MM.1S (cell line): ENCODE results near the gene COL21A1.

Experiments
- DNase-seq: peaks from one replicate; pipeline ENCODE4 v3.0.0-alpha.2; 2015
- H2AFZ ChIP-seq: fragments of 300-600 bp; sonication (generic); 2 replicates; pipeline ENCODE4 v1.6.0; 2016; ENCODE audit warnings: antibody characterized with exemption, low read length
- H3F3A ChIP-seq: fragments of 300-600 bp; sonication (generic); 2 replicates; pipeline ENCODE4 v1.6.1; 2016; ENCODE audit warnings: mild to moderate bottlenecking, antibody characterized with exemption, low read length, moderate library complexity, mixed read lengths; ENCODE audit not compliant: insufficient read depth
- H3K27ac ChIP-seq: fragments of 300-600 bp; sonication (generic); 2 replicates; pipeline ENCODE4 v1.5.1; 2016; ENCODE audit warnings: mild to moderate bottlenecking, low read length
- H3K27me3 ChIP-seq: fragments of 300-600 bp; sonication (generic); replicated peaks from 2 replicates; pipeline ENCODE4 v1.6.0; 2016; ENCODE audit warnings: low read length; ENCODE audit not compliant: insufficient read depth
- H3K36me3 ChIP-seq: fragments of 300-600 bp; sonication (generic); replicated peaks from 2 replicates; pipeline ENCODE4 v1.6.1; 2016; ENCODE audit warnings: mild to moderate bottlenecking, low read length, mixed read lengths; ENCODE audit not compliant: insufficient read depth
- H3K4me1 ChIP-seq: fragments of 300-600 bp; sonication (generic); 2 replicates; pipeline ENCODE4 v1.6.1; 2016; ENCODE audit warnings: low read length, mixed read lengths
- H3K4me2 ChIP-seq: fragments of 300-600 bp; sonication (generic); 2 replicates; pipeline ENCODE4 v1.6.0; 2016; ENCODE audit warnings: low read depth, low read length
- H3K4me3 ChIP-seq: fragments of 300-600 bp; sonication (generic); 2 replicates; pipeline ENCODE4 v1.5.1; 2016; ENCODE audit warnings: low read length, mixed read lengths
- H3K79me2 ChIP-seq: fragments of 300-600 bp; sonication (generic); 2 replicates; pipeline ENCODE4 v1.6.1; 2016; ENCODE audit warnings: mixed run types, low read length, mixed read lengths
- H3K9ac ChIP-seq: fragments of 300-600 bp; sonication (generic); 2 replicates; pipeline ENCODE4 v1.6.1; 2016; ENCODE audit warnings: low read length, mixed read lengths
- H3K9me2 ChIP-seq: fragments of 300-600 bp; sonication (generic); replicated peaks from 2 replicates; pipeline ENCODE4 v1.6.1; 2016; ENCODE audit warnings: mild to moderate bottlenecking, low read length, mixed read lengths; ENCODE audit not compliant: insufficient read depth
- H3K9me3 ChIP-seq: fragments of 300-600 bp; sonication (generic); replicated peaks from 2 replicates; pipeline ENCODE4 v1.6.1; 2016; ENCODE audit warnings: mild to moderate bottlenecking, low read length, mixed read lengths; ENCODE audit not compliant: insufficient read depth
- H4K20me1 ChIP-seq: fragments of 300-600 bp; sonication (generic); 2 replicates; pipeline ENCODE4 v1.6.1; 2016; ENCODE audit warnings: mild to moderate bottlenecking, low read length, moderate library complexity, mixed read lengths; ENCODE audit not compliant: insufficient read depth
- EZH2 ChIP-seq: fragments of 300-600 bp; sonication (generic); optimal IDR thresholded peaks from 2 replicates; pipeline ENCODE3; 2017; ENCODE audit warnings: low read depth, mild to moderate bottlenecking, antibody characterized with exemption, low read length, mixed read lengths
- EZH2phosphoT487 ChIP-seq: fragments of 300-600 bp; sonication (generic); IDR thresholded peaks from 2 replicates; pipeline ENCODE4 v1.6.1; 2018; ENCODE audit warnings: antibody characterized with exemption, low read length
- TF ChIP-seq, protein P1 (sequence below): fragments of 300-600 bp; sonication (generic); IDR thresholded peaks from 2 replicates; pipeline ENCODE4 v1.5.1; 2016; ENCODE audit warnings: antibody characterized with exemption, low read length, mixed read lengths

Gene COL21A1

DNA sequence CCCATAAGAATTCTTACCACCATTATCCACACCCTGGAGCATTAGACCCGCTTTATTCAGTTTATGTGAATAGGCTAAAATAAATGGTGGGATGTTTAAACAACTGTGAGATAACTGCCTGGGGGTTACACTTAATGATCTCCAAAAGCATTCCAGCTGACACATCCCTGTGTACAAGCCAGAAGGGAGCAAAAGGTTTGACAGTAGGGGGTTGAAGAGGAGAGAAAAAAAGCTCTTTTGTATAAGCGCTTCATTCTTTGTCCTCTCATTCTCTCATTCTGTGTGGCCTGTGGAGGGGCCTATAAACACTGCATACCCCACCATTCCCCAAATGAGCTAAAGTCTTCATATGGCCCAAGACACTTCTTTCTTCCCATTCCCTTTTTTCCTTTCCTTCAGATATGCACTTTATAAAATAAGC is 30.8 kb upstream of the COL21A1 start:
- Histone ChIP-seq H3K4me3 (no peak overlapping the region), H3K4me2 (no peak overlapping the region), H2AFZ (no peak overlapping the region), H4K20me1 (no peaks in the 10 kb centered on the region), H3K79me2 (no peaks in the 10 kb centered on the region), H3K4me1 (no peaks in the 10 kb centered on the region), H3K9me2 (no peaks in the 10 kb centered on the region), H3K9me3 (no peaks in the 10 kb centered on the region), H3F3A (no peaks in the 10 kb centered on the region), H3K27ac (no peak overlapping the region), H3K36me3 (no peaks in the 10 kb centered on the region), H3K27me3 (no peaks in the 10 kb centered on the region), H3K9ac (no peak overlapping the region)
- DNase-seq = no peak
- TF ChIP-seq EZH2 (no peak), EZH2phosphoT487 (no peak)
- TF ChIP-seq, protein P1, sequence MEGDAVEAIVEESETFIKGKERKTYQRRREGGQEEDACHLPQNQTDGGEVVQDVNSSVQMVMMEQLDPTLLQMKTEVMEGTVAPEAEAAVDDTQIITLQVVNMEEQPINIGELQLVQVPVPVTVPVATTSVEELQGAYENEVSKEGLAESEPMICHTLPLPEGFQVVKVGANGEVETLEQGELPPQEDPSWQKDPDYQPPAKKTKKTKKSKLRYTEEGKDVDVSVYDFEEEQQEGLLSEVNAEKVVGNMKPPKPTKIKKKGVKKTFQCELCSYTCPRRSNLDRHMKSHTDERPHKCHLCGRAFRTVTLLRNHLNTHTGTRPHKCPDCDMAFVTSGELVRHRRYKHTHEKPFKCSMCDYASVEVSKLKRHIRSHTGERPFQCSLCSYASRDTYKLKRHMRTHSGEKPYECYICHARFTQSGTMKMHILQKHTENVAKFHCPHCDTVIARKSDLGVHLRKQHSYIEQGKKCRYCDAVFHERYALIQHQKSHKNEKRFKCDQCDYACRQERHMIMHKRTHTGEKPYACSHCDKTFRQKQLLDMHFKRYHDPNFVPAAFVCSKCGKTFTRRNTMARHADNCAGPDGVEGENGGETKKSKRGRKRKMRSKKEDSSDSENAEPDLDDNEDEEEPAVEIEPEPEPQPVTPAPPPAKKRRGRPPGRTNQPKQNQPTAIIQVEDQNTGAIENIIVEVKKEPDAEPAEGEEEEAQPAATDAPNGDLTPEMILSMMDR = no peak

DNA sequence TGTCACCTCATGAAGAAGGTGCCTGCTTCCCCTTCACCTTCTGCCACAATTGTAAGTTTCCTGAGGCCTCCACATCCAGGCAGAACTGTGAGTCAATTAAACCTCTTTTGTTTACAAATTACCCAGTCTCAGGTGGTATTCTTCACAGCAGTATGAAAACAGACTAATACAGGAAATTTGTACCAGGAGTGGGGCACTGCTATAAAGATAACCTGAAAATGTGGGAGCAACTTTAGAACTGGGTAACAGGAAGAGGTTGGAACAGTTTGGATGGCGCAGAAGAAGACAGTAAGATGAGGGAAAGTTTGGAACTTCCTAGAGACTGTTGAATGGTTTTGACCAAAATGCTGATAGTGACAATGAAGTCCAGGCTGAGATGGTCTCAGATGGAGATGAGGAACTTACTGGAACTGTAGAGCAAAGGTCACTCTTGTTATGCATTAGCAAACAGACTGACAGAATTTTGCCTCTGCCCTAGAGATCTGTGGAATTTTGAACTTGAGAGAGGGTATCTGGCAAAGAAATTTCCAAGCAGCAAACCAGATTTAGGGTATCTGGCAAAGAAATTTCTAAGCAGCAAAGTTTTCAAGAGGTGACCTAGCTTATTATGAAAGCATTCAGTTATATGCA is 23.5 kb upstream of the COL21A1 start:
- Histone ChIP-seq H3K4me1 (no peaks in the 10 kb centered on the region), H3K9ac (no peak overlapping the region), H3K27ac (no peak overlapping the region), H3K4me3 (no peak overlapping the region), H3K36me3 (no peaks in the 10 kb centered on the region), H3K27me3 (no peaks in the 10 kb centered on the region), H3K79me2 (no peaks in the 10 kb centered on the region), H3K9me3 (no peaks in the 10 kb centered on the region), H3F3A (no peaks in the 10 kb centered on the region), H2AFZ (no peak overlapping the region), H4K20me1 (no peaks in the 10 kb centered on the region), H3K9me2 (no peaks in the 10 kb centered on the region), H3K4me2 (no peak overlapping the region)
- DNase-seq = no peak
- no peak for TF ChIP-seq EZH2
- TF ChIP-seq EZH2phosphoT487 = no peak
- TF ChIP-seq, protein P1 = no peak

DNA sequence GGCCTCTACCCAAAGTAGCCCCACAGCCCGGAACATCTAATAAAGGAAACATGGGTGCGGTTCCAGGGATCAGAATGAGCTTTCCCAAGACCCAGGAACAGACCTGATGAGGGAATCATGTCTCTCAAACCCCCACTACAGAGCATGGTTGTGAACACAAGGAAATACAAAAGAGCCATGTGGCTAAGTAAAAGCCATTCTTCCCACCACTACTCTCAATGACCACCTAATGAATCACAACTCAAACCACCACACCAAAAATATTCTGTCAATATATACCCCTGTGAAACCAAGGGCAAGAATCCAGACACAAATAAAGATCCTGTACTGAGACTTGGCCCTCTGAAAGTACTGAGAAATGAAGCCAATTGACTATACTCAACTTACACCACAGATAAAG is 20.9 kb upstream of the COL21A1 start:
- Histone ChIP-seq H3K9me2 (no peaks in the 10 kb centered on the region), H3K27me3 (no peaks in the 10 kb centered on the region), H3K4me1 (no peaks in the 10 kb centered on the region), H3K4me3 (no peak overlapping the region), H2AFZ (no peak overlapping the region), H3K9me3 (no peaks in the 10 kb centered on the region), H3K27ac (no peak overlapping the region), H3K9ac (no peak overlapping the region), H3K4me2 (no peak overlapping the region), H3K79me2 (no peaks in the 10 kb centered on the region), H4K20me1 (no peaks in the 10 kb centered on the region), H3K36me3 (no peaks in the 10 kb centered on the region), H3F3A (no peaks in the 10 kb centered on the region)
- no peak for DNase-seq
- TF ChIP-seq EZH2 (no peak), EZH2phosphoT487 (no peak)
- TF ChIP-seq, protein P1 = no peak
